Eye (tissue), 1 donor: ENCODE measurements around the gene KANK2.
"Not testable (repeated sequence)": the region's sequence is repeated elsewhere in the genome, so short reads cannot be mapped to it uniquely, and the experiment has no call there.

Experiments used
- DNase-seq: peaks from one replicate; pipeline ENCODE4 v3.0.0-alpha.2; 2015

KANK2 gene

DNA sequence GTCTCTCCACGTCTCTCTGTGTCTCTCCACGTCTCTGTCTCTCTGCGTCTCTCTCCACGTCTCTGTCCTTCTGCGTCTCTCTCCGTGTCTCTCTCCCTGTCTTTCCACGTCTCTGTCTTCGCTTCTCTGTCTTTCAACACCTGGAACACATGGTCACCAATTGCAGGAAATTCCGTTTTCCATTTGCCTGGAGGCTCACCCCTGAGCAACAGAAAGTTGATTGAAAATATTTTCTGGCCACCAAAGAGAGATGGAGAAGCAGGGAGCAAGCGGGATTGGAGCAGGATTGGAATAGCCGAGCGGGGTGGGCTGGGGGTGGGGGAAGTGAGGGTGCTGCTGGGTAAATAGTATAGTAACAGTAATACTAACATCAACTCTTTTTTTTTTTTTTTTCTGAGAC, 1.7 kb downstream of the KANK2 start:
- no peak for DNase-seq

DNA sequence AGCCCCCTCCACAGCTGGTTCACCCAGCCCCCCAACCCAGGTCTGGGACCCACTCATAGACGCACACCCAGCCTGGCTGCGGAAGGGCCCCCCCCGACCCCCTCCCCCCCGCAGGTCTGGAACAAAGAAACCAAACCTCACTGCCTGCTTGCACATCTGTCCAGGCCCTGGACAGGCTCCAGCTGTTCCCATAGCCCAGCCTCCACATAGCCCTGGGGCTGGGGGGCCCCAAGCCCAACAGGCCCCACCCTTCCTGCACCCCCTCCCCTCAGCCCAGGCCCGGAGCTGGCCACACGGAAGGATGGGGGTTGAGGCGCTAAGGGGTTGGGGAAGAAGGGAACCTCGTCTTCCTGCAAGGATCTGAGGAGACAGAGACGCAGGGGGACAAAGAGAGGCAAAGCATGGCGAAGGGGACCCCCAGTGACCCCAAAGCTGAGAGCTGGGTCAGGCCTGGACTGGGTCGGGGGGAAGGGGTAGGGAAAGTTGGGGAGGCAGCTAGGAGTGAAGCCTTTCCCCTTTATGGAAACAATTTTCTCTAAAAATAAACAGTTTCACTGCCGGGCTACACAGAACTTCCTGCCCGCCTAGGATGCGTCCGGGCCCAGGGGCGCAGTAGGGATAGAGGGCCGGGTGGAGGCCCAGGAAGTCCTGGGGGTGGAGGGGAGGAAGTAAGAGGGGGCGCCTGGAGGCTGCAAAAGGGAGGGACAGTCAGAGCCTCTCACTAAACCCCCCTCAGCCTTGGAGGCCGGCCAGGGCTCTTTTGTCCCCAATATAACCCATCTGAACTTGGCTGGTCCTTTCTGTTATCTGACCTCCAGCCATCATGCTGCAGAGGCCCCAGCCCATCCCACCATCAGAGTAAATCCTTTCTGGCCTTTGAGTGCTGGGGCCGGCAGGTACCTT, 2.4 kb downstream of the KANK2 start:
- DNase-seq: peak; percentile 58

GRCh38 chr19:11194173-11194572, 3.2 kb downstream of the KANK2 start:
- no peak for DNase-seq

DNA sequence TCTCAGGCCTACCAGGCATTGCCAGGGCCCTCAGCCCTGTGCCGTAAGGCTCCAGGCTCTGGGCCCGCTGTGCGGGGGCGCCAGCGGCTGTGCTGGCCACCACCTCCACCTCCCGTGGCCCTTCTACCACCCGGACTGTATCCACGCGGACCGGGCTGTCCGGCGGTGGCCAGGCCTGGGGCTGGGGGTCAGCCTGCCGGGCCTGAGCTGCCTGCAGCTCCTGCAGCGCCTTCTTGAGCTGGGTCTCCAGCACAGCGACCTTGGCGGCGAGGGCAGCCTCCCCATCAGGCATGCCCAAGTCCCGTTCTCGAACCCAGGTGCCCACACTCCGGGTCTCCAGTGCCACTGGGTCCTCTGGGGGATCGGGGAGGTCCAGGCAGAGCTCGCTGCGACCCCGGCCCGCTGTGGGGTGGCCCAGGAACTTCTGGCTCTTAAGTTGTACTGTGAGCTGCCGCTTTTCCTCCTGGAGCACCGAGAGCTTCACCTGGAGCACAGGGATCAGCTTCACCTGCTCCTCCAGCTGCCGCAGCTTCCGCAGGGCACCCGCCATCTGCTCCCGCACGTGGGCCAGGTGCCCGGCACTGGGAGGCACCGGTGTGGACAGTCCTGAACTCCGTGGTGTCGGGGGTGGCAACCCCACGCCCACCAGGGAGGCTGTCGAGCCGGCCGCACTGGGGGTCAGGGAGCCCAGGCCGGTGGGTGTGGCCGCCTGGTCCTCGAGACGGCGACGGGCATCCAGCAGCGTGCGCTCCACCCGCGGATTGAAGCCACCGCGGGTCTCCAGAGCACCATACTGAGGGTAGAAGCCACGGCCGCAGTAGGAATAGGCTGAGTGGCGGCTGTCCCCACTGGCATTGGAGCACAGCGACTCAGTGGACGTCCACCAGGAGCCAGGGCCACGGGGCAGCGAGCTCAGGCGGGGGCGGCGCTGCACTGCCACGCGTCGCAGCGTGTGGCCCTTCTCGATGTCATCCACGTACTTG, 4.1 kb downstream of the KANK2 start:
- DNase-seq: no peak

GRCh38 chr19:11191934-11192333, 5.4 kb downstream of the KANK2 start:
- no peak for DNase-seq

DNA sequence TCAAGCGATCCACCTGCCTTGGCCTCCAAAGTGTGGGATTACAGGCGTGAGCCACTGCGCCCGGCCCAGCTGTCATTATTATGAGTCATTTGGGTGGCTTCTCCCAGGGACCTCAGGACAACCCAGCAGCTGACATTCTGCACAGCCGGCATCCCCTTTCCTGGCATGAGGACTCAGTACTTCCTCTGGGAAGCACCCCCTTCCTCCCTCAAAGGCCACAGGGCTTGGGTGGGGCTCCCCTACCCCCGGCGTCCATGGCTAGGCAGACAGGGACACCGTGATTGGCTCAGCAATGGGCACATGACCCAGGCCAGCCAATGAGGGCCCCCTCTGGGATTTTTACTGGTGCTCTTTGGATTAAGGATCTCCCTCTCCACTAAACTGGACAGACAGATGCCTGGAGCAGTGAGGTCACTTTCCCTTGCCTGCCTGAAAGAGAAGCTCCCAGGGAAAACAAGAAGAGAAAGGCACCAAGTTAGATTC, 6.0 kb downstream of the KANK2 start:
- peak; percentile 32 for DNase-seq

GRCh38 chr19:11190501-11190900, 6.8 kb downstream of the KANK2 start:
- DNase-seq: no peak

GRCh38 chr19:11187441-11187840, 9.9 kb downstream of the KANK2 start:
- DNase-seq: no peak

DNA sequence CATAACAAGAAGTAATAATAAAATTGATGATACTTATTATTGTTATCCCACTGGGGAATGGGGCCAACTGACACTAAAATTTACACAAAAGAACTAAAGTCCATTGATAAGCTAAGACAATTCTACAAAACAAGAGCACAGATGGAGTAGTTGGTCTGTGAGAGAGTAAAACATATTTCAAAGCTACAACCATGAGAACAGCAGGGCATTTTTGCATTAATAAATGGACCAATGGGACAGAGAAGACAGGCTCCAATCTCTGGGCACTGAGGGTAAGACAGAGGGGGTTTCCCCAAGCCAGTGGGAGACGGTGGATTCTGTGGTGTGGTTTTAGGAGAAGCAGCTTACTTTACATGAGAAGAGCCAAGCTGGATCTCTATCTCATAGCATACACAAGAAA, 14.4 kb downstream of the KANK2 start:
- no peak for DNase-seq

- DNase-seq: no peak
Measured at GRCh38 chr19:11181488-11181887, 15.9 kb downstream of the KANK2 start.

DNA sequence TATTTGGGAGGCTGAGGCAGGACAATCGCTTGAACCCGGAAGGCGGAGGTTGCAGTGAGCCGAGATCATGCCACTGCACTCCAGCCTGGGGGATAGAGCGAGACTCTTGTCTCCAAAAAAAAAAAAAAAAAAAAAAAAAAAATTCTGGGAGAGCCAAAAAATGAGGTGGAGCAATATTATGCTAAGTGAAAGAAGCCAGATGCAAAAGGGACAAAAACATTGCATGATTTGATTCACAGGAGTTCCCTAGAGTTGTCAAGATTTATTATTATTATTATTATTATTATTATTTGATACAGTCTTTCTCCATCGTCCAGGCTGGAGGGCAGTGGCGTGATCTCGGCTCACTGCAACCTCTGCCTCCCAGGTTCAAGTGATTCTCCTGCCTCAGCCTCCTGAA, 16.4 kb downstream of the KANK2 start:
- DNase-seq: not testable (repeated sequence)

GRCh38 chr19:11180346-11180745, 17.0 kb downstream of the KANK2 start:
- DNase-seq: no peak

DNA sequence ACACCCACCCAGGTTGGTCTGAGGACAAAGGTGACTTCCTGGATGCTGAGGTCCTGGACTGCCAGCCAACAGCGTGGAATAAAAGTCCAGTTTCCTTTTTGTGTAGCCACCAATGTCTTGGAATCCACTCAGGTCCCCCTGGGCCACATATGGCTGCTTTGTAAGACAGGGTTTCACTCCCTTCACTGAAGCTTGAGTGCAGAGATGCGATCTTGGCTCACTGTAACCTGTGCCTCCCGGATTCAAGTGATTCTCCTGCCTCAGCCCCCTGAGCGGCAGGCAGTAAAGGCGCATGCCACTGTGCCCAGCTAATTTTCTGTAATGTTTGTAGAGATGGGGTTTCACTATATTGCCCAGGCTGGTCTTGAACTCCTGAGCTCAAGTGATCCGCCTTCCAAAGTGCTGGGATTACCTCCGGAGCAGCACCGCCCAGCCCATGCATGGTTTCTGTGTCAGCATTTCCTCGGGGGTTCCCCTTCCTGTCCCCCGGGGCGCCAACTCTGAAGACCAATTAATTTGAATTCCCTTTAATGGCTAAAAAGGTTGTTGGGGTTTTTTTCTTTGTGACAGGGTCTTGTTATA, 17.5 kb downstream of the KANK2 start:
- no peak for DNase-seq

DNA sequence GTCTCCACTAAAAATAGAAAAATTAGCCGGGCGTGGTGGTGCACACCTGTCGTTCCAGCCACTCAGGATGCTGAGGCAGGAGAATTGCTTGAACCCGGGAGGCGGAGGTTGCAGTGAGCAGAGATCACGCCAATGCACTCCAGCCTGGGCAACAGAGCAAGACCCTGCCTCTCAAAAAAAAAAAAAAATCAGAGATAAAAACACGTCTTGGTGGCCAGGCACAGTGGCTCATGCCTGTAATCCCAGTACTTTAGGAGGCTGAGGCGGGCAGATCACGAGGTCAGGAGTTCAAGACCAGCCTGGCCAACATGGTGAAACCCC, 18.2 kb downstream of the KANK2 start:
- not testable (repeated sequence) for DNase-seq

DNA sequence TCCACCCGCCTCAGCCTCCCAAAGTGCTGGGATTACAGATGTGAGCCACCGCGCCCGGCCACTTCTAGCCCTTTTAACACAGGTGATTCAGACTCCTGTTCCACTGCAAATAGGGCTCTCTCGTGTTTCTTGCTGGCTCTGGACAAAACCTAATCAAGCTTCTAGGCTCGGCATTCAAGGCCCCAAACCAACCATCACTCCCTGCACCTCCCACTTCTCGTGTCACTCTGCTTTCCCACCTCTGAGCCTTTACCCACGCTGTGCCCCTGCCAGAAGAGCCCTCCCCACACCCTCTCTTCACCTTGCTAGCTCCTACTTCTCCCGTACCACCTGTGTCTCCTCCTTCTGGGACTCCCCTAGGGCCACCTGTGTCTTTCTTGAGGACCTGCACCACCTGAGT, 19.8 kb downstream of the KANK2 start:
- no peak for DNase-seq

DNA sequence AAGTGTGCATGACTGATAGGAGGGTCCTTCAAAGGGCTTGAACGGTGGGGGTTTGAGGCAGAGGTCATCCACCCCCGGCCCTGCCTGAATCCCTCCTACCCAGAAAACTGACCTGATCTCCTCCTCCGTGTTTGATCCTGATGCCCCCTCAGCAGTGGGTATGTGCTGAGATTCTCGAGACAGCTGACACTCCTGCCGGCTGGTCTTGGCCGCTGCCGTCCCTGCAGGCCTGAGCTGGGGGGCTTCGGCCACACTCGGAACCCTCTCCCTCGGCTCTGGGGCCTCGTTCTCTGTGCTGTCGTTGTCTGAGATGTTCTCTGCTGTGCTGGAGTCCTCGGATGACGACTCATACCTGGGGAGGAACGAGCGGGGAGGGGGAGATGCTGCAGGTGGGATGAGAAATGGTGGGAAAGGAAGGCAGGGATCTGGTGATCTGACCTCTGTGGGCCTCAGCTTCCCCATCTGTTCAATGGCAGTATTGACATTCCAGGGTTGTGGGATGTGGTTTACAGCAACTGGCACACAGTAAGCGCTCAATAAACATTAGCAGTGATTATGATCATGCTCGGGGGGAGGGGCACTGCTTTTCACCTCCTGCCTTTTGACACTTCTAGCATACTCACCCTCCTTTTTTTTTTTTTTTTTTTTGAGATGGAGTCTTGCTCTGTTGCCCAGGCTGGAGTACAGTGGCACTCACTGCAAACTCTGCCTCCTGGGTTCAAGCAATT, 20.7 kb downstream of the KANK2 start:
- DNase-seq: no peak

GRCh38 chr19:11175920-11176319, 21.4 kb downstream of the KANK2 start:
- DNase-seq: no peak

DNA sequence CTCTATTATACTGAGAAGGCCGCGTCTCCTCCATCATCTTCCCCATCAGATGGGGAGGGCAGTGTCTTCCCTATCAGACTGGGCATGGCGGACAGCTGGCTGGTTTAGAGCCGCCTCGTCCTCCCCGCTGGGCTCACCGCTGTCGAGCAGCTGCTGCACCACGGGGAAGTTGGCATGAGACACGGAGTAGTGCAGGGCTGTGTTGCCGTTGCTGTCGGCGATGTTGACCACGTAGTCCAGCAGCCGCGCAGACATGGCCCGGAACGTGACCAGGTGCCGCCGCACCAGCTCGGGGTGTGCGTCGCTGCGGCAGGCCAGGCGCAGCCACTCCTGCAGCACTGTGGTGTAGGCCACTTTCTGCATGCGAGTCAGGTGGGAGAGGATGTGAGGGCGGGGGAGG, 23.0 kb downstream of the KANK2 start:
- no peak for DNase-seq

- DNase-seq: no peak
Measured at GRCh38 chr19:11173516-11174155, 23.7 kb downstream of the KANK2 start.

- no peak for DNase-seq
Measured at GRCh38 chr19:11172576-11172975, 24.8 kb downstream of the KANK2 start.

- no peak for DNase-seq
Measured at GRCh38 chr19:11171144-11171543, 26.2 kb downstream of the KANK2 start.
